Ovary (tissue), 3 donors: ENCODE measurements around the gene LARGE1.

ENCODE experiments used
- POLR2A ChIP-seq: fragments of 450-650 bp; IDR thresholded peaks from one replicate; pipeline ENCODE4 v1.6.1; 2017; ENCODE audit warnings: antibody characterized with exemption, mild to moderate bottlenecking, moderate library complexity
- TF ChIP-seq, protein P1 (sequence below), 3 donors: fragments of 450-650 bp in 2 of 3; fragments of 200-600 bp in 1 of 3; IDR thresholded peaks; one replicate each; pipeline versions ENCODE4 v1.5.1 to v1.8.0; 2016 to 2022; ENCODE audit warnings: antibody characterized with exemption in 3 of 3, mild to moderate bottlenecking in 1 of 3
- donor health status: DM: no; HTN: no; CAD: no.

DNA sequence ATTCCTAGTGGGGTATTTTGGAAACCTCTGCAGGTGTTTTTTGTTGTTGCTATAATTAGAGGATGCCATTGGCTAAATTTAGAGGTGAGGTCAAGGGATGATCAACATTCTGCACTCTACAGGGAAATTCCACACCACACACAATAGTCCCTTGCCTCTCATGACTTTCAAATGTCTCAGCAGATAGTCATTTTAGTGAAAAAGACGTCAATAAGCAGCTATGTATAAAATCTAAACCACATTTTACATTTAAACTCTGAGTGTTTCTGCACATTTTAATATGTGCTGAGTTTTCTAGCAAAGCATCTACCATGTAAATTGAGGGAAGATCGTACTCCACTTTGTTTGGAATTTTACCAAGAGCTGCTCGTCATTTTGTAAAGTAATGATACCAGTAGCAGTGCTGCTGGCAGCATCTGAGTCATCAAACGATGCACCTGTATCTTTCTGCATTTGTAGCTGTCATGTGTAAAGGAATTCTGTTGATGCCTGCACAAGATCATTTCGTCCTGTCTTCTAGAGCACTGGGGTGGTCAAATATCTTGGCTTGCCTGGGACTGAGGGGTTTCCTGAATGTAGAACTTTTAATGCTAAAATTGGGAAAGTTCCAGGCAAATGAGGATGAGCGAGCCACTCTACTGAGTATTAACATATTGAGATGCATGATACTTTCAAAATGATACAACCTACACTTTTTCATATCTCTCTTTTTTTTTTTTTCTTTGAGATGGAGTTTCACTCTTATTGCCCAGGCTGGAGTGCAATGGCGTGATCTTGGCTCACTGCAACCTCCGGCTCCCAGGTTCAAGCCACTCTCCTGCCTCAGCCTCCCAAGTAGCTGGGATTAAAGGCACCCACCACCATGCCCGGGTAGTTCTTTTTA is 447.6 kb downstream of the LARGE1 start:
- no peak for TF ChIP-seq POLR2A
- TF ChIP-seq, protein P1, sequence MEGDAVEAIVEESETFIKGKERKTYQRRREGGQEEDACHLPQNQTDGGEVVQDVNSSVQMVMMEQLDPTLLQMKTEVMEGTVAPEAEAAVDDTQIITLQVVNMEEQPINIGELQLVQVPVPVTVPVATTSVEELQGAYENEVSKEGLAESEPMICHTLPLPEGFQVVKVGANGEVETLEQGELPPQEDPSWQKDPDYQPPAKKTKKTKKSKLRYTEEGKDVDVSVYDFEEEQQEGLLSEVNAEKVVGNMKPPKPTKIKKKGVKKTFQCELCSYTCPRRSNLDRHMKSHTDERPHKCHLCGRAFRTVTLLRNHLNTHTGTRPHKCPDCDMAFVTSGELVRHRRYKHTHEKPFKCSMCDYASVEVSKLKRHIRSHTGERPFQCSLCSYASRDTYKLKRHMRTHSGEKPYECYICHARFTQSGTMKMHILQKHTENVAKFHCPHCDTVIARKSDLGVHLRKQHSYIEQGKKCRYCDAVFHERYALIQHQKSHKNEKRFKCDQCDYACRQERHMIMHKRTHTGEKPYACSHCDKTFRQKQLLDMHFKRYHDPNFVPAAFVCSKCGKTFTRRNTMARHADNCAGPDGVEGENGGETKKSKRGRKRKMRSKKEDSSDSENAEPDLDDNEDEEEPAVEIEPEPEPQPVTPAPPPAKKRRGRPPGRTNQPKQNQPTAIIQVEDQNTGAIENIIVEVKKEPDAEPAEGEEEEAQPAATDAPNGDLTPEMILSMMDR (IDR thresholded peaks at IDR 0.05), result no peak
